Endodermal cell (in vitro differentiated cells): Measurements from ENCODE around the gene TBC1D24. TPM values are rescaled to one million over a fixed set of nuclear protein-coding genes. Genes with fewer than 3 reads are reported as not detected.

Source experiments
- DNase-seq: peaks from one replicate; pipeline ENCODE4 v3.0.0-alpha.2; 2017
- H3K27ac ChIP-seq: 2 replicates; pipeline ENCODE4 v1.5.1; 2013; ENCODE audit warnings: mild to moderate bottlenecking, low read depth, low read length, moderate library complexity
- H3K27me3 ChIP-seq: 2 replicates; pipeline ENCODE4 v1.6.1; 2013; ENCODE audit warnings: mild to moderate bottlenecking, low read length, moderate library complexity; ENCODE audit not compliant: insufficient read depth, control insufficient read depth, poor library complexity, severe bottlenecking
- H3K36me3 ChIP-seq: 2 replicates; pipeline ENCODE4 v1.7.0; 2013; ENCODE audit warnings: mild to moderate bottlenecking, low read length, moderate library complexity; ENCODE audit not compliant: control insufficient read depth, insufficient read depth
- H3K4me1 ChIP-seq: one replicate; pipeline ENCODE4 v1.7.0; 2013; ENCODE audit warnings: low read length; ENCODE audit not compliant: control insufficient read depth, insufficient read depth
- H3K4me3 ChIP-seq: 2 replicates; pipeline ENCODE4 v1.5.1; 2013; ENCODE audit warnings: mild to moderate bottlenecking, low read length, moderate library complexity
- H3K9ac ChIP-seq: 2 replicates; pipeline ENCODE4 v1.6.1; 2013; ENCODE audit warnings: mild to moderate bottlenecking, low read length, moderate library complexity; ENCODE audit not compliant: poor library complexity, severe bottlenecking; ENCODE audit errors: extremely low read depth
- H3K9me3 ChIP-seq: 2 replicates; pipeline ENCODE4 v1.6.1; 2013; ENCODE audit warnings: mild to moderate bottlenecking, low read length, moderate library complexity; ENCODE audit not compliant: control insufficient read depth
- H3K27ac Mint-ChIP-seq: 2 replicates; pipeline ENCODE4 v1.8.0; 2020; ENCODE audit warnings: mixed read lengths
- H3K27me3 Mint-ChIP-seq: 2 replicates; pipeline ENCODE4 v1.8.0; 2021; ENCODE audit warnings: mild to moderate bottlenecking, mixed read lengths; ENCODE audit not compliant: insufficient read depth
- H3K36me3 Mint-ChIP-seq: 2 replicates; pipeline ENCODE4 v1.8.0; 2020; ENCODE audit warnings: low read depth, mixed read lengths
- H3K4me1 Mint-ChIP-seq: 2 replicates; pipeline ENCODE4 v1.8.0; 2020; ENCODE audit warnings: mixed read lengths
- H3K4me3 Mint-ChIP-seq: 2 replicates; pipeline ENCODE4 v1.8.0; 2020; ENCODE audit warnings: mild to moderate bottlenecking, moderate library complexity, mixed read lengths
- H3K9me3 Mint-ChIP-seq: 2 replicates; pipeline ENCODE4 v1.8.0; 2020; ENCODE audit warnings: mild to moderate bottlenecking, mixed read lengths
- WGBS, 2 experiments: methylation state at CpG; one replicate each; pipeline versions ENCODE4 v1.1.5 to v1.1.7; 2013; ENCODE audit warnings: missing lambda C conversion rate in 2 of 2, mixed read lengths in 1 of 2; ENCODE audit not compliant: insufficient coverage in 1 of 2, insufficient read length in 1 of 2; 5-methylcytosine and 5-hydroxymethylcytosine counted together
- total RNA-seq, 2 donors: library from RNA; stranded (reverse); fragmentation: NEBNext Ultra II Directional in 1 of 2; extraction: Animal tissue kit (Norgen Biotek cat#: 25700) in 1 of 2; gene quantifications; 2 replicates in 1 of 2; 3 replicates in 1 of 2; pipeline ENCODE4 v1.2.1, GENCODE V29; 2021
- TF ChIP-seq, protein P1 (sequence below): fragments of 200-600 bp; sonication (generic); conservative IDR thresholded peaks from 2 replicates; pipeline ENCODE4 v1.5.0; 2021; ENCODE audit warnings: antibody characterized with exemption, mild to moderate bottlenecking

Gene TBC1D24
- total RNA-seq, 2 donors from 2014 or later: 15.7 to 19.4 TPM

DNA sequence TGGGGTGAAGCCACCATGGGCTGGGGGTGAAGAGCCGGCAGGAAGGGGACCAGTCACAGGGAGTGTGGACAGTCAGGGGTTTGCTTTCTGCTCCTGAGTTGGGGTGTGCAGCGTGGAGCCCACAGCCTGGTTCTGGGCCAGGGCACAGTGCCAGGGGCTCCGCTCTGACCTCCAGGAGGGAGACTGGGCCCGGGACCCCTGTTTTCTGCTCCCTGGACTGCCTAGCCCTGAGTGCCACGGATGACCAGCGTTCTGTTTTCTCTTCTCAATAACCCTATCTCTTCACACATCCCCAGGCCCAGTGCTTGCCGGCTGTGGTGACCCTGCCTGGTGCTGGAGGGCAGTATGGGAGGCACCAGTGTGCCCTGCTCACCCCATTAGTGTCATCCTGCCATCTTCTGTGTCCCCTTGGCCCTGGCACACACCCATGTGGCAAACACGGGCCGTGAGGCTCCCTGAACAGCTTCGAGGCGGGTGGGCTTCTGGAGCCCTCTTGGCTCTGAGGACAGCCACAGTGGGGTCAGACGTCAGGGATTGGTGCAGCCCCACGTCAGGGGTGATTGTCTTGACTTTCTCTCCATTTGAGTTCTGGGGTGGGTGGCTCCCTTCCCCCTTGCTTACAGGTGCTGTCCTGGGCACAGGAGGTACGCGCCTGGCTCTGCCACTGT, 55.2 kb downstream of the TBC1D24 start:
- peak overlapping the region; percentile 70 for H3K27ac Mint-ChIP-seq
- DNase-seq: no peak
- no peaks in the 10 kb centered on the region for H3K9me3 Mint-ChIP-seq
- H3K9me3 ChIP-seq: no peaks in the 10 kb centered on the region
- H3K36me3 ChIP-seq: peaks cover 33% of the 10 kb centered on the region
- no peak overlapping the region for H3K4me3 ChIP-seq
- H3K4me3 Mint-ChIP-seq: no peak overlapping the region
- H3K27me3 Mint-ChIP-seq: peaks cover 11% of the 10 kb centered on the region
- no peak overlapping the region for H3K27ac ChIP-seq
- 92% methylated on average over 14 to 15 of the region's 15 CpGs for WGBS, 2 experiments
- no peaks in the 10 kb centered on the region for H3K4me1 Mint-ChIP-seq
- H3K36me3 Mint-ChIP-seq: peaks cover 12% of the 10 kb centered on the region
- no peak overlapping the region for H3K9ac ChIP-seq
- TF ChIP-seq, protein P1, sequence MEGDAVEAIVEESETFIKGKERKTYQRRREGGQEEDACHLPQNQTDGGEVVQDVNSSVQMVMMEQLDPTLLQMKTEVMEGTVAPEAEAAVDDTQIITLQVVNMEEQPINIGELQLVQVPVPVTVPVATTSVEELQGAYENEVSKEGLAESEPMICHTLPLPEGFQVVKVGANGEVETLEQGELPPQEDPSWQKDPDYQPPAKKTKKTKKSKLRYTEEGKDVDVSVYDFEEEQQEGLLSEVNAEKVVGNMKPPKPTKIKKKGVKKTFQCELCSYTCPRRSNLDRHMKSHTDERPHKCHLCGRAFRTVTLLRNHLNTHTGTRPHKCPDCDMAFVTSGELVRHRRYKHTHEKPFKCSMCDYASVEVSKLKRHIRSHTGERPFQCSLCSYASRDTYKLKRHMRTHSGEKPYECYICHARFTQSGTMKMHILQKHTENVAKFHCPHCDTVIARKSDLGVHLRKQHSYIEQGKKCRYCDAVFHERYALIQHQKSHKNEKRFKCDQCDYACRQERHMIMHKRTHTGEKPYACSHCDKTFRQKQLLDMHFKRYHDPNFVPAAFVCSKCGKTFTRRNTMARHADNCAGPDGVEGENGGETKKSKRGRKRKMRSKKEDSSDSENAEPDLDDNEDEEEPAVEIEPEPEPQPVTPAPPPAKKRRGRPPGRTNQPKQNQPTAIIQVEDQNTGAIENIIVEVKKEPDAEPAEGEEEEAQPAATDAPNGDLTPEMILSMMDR: no peak
- no peaks in the 10 kb centered on the region for H3K4me1 ChIP-seq
- no peaks in the 10 kb centered on the region for H3K27me3 ChIP-seq

DNA sequence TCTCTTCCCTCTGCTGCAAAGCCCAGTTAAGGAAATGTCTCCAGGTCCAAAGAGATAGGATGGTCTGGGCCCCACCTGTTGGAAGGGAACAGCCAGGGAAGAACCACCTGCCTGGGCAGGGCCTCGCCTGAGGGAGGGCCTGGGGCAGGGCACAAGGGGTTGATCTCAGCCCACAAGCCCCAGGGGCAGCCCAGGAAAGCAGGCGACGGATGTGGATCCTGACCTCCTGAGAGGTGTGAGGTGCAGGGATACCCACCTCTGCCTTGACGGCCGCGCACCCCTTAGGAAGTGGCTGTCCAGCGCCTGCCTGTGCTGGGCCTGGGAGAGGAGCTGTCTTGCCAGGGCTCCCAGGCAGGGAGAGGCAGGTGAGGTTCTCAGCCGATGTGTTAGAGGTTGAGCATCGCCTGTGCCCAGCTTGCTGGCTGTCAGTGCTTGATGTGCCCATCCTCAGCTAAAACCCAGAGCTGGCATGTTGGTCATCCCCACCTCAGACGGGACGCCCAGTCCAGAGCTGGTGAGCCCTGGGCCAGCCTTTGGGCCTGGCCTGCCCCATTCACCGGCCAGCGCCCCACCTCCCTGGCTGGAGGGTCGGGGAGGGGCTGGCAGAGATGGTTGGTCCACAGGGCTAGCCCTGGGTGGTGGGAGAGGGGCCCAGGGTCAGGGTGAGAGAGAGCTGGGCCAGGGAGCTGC, 55.8 kb downstream of the TBC1D24 start:
- TF ChIP-seq, protein P1: no peak
- peak overlapping the region; percentile 78 for H3K4me3 Mint-ChIP-seq
- Histone ChIP-seq H3K9me3 (no peaks in the 10 kb centered on the region), H3K27me3 (no peaks in the 10 kb centered on the region), H3K4me3 (peak overlapping the region; percentile 80), H3K9ac (no peak overlapping the region), H3K4me1 (no peaks in the 10 kb centered on the region), H3K36me3 (peaks cover 32% of the 10 kb centered on the region), H3K27ac (no peak overlapping the region)
- 88 to 94% methylated on average over 8 to 14 of the region's 14 CpGs for WGBS, 2 experiments
- DNase-seq: peak; percentile 62
- no peaks in the 10 kb centered on the region for H3K4me1 Mint-ChIP-seq
- H3K27me3 Mint-ChIP-seq: peaks cover 11% of the 10 kb centered on the region
- H3K36me3 Mint-ChIP-seq: peaks cover 11% of the 10 kb centered on the region
- H3K9me3 Mint-ChIP-seq: no peaks in the 10 kb centered on the region
- H3K27ac Mint-ChIP-seq: peak overlapping the region; percentile 92

DNA sequence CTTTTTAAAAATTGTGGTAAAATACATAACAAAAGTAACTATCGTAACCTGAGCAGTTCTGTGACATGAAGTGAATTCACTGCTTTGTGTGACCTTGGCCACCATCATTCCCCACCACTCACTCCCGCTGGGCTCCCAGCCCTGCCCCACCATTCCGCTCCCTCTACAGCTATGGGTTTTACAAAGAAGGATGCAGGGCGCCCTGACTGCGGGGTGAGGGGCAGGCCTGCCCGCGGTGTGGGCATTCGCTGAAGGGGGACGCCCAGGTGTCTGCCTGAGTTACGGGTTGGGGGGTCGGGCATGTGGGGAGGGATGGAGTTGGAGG, 56.4 kb downstream of the TBC1D24 start, which contains the start of gene CEMP1:
CEMP1 (minus strand) TSS at position 38 of the 325 bp plus-strand sequence. CDS start 335 bp downstream, outside the sequence.
- H3K4me1 Mint-ChIP-seq: no peaks in the 10 kb centered on the region
- H3K9ac ChIP-seq: peak within 1 kb of the TSS; percentile 74
- H3K36me3 ChIP-seq: peaks cover 26% of the 10 kb centered on the region
- peaks cover 6% of the 10 kb centered on the region for H3K36me3 Mint-ChIP-seq
- H3K4me3 ChIP-seq: peak within 1 kb of the TSS; percentile 80
- WGBS, 2 experiments: 20 to 100% methylated on average over 1 to 11 of the region's 11 CpGs
- H3K4me1 ChIP-seq: no peaks in the 10 kb centered on the region
- H3K9me3 ChIP-seq: no peaks in the 10 kb centered on the region
- peak within 1 kb of the TSS; percentile 98 for H3K27ac Mint-ChIP-seq
- no peaks in the 10 kb centered on the region for H3K27me3 ChIP-seq
- no peak for DNase-seq
- no peaks in the 10 kb centered on the region for H3K9me3 Mint-ChIP-seq
- TF ChIP-seq, protein P1: no peak
- H3K27me3 Mint-ChIP-seq: peaks cover 11% of the 10 kb centered on the region
- peak within 1 kb of the TSS; percentile 38 for H3K27ac ChIP-seq
- H3K4me3 Mint-ChIP-seq: peak within 1 kb of the TSS; percentile 78
